AG04449 (cell line): ENCODE data around the gene EXOC6B.

Experiments
- CTCF ChIA-PET: fragments of 350-600 bp; formaldehyde crosslinking; extraction: SDS; loops from one replicate; lab custom pipeline; 2021; ENCODE audit warnings: antibody characterized with exemption; lab: Yijun Ruan, JAX
- POLR2A ChIA-PET: fragments of 400-600, 350-600 bp; formaldehyde crosslinking; extraction: SDS; loops from one replicate; lab custom pipeline; 2020; ENCODE audit warnings: antibody characterized with exemption, inconsistent platforms; lab: Yijun Ruan, JAX
- DNase-seq: peaks from one replicate; pipeline ENCODE4 v3.0.0-alpha.2; 2010; ENCODE audit warnings: low read depth, low spot score
- H3K4me3 ChIP-seq: 2 replicates; pipeline ENCODE4 v1.5.1; 2011; ENCODE audit warnings: low read depth, mild to moderate bottlenecking, control low read depth, low read length
- TF ChIP-seq, protein P1 (sequence below): IDR thresholded peaks from one replicate; pipeline ENCODE4 v1.5.1; 2011; ENCODE audit warnings: mild to moderate bottlenecking, moderate library complexity, low read length, control low read depth, inconsistent platforms; ENCODE audit not compliant: insufficient read depth; ENCODE audit errors: missing control alignments

The EXOC6B gene

DNA sequence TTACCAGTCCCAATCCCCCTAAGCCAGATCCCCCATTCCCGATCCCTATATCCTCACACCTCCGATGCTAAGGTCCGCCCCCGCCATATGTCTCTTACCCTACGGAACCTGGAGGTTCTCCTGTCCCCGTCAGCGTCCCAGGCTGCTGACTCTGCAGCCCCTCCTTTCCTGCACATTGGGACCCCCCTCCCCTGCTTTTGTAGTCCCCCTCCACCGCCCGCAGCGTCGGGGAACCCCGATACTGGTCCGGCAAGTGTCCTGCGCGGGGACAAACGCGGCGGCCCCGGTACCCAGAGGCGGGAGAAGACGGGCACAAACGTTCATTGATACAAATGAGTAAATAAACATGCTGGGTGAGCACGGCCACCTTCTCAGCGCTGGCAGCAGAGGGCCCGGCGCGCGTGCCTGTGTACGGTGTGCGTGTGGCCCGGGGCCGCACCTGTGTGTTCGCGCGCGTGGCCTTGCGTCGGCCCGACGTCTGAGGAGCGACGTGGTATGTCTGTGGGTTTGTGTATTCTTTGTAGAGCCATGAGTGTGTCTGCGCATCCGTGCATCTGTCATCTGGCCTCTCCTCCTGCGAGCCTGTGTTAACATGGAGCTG, 676.2 kb downstream of the EXOC6B start:
- H3K4me3 ChIP-seq: peak overlapping the region; percentile 54
- TF ChIP-seq, protein P1, sequence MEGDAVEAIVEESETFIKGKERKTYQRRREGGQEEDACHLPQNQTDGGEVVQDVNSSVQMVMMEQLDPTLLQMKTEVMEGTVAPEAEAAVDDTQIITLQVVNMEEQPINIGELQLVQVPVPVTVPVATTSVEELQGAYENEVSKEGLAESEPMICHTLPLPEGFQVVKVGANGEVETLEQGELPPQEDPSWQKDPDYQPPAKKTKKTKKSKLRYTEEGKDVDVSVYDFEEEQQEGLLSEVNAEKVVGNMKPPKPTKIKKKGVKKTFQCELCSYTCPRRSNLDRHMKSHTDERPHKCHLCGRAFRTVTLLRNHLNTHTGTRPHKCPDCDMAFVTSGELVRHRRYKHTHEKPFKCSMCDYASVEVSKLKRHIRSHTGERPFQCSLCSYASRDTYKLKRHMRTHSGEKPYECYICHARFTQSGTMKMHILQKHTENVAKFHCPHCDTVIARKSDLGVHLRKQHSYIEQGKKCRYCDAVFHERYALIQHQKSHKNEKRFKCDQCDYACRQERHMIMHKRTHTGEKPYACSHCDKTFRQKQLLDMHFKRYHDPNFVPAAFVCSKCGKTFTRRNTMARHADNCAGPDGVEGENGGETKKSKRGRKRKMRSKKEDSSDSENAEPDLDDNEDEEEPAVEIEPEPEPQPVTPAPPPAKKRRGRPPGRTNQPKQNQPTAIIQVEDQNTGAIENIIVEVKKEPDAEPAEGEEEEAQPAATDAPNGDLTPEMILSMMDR: no peak
- ChIA-PET POLR2A (no interaction called here), CTCF (interaction anchor here (0.6 to 10.9 kb wide), 62 partner anchors 8 to 620 kb away, joined by 3 to 322 read pairs (median 4); no protein-coding TSS in a partner anchor)
- DNase-seq: no peak

DNA sequence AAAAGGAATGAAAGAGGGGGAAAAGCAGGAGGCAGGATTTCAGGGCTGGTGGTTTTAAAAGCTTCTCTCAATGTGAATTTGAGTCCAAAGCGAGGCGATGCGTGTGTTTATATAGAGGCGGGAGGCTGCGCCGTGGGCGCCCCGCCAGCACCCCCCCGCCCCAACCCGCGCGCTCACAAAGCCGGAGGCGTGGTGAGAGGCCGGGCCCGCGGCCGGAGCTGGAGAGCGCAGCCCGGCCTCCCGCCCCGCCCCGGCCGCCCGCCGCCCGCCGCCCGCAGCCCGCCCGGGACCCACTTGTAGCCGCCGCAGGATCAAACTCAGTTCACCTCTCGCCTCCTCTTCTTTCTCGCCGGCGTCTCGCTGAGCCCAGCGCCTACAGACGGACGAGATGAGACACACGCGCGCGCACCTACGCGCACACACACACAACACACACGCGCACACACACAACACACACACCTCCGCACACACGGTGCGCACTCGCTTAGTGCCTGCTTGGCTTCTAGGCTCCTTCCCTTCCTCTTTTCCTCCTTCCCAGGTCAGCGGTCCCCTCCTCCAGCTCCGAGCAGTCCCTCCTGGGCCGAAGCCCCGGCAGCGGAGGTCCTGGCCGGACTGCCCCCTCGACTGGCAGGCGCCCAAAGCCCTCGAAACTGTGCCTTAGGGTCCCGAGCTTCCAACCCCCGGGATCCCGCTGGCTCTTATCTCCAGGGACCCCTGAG, 676.8 kb downstream of the EXOC6B start:
- CTCF ChIA-PET: interaction anchor here (0.6 to 10.9 kb wide), 24 partner anchors 9 to 600 kb away, joined by 3 to 322 read pairs (median 6); no protein-coding TSS in a partner anchor
- H3K4me3 ChIP-seq: peak overlapping the region; percentile 54
- TF ChIP-seq, protein P1: no peak
- no peak for DNase-seq
- POLR2A ChIA-PET: no interaction called here

DNA sequence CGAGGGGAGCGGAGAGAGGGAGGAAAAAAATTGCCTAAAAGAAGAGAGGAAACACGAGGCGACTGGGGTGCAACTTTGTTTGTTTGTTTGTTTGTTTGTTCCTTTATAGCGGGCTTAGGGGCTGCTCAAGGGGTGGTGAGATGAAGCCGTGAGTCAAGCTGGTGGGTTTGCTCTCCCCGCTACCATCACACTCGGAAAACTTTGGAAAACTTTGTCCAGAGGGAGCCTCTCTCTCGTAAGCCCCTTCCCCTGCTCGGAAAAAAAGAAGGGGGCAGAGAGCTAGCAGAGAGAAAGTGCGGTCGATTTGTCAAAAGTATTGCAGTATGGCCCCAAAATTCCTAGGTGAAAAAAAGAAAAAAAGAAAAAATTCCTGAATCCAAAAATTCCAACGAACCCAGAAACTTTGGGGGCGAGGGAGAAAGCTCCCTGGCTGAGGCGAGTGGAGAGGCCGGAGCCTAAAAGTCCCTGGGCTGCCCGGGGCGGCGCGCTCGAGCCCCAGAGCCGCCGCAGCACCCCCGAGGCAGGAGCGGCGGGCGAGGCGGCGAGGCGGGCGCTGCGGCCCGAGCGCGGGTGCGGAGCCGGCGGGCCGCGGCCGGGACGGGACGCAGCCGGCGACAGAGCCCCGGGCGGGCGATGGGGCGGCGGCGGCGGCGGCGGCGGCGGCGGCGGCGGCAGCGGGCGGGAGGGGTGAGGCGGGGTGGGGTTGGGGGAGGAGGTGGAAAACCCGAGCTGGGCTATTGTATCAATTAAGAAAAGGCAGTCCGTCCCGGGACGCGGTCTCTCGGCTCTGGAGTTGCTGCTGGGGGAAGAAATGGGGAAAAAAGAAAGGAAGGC, 677.6 kb downstream of the EXOC6B start:
- POLR2A ChIA-PET: no interaction called here
- DNase-seq: no peak
- peak overlapping the region; percentile 54 for H3K4me3 ChIP-seq
- CTCF ChIA-PET: interaction anchor here (0.6 to 10.9 kb wide), 12 partner anchors 11 to 599 kb away, joined by 3 to 322 read pairs (median 12); no protein-coding TSS in a partner anchor
- TF ChIP-seq, protein P1: no peak

DNA sequence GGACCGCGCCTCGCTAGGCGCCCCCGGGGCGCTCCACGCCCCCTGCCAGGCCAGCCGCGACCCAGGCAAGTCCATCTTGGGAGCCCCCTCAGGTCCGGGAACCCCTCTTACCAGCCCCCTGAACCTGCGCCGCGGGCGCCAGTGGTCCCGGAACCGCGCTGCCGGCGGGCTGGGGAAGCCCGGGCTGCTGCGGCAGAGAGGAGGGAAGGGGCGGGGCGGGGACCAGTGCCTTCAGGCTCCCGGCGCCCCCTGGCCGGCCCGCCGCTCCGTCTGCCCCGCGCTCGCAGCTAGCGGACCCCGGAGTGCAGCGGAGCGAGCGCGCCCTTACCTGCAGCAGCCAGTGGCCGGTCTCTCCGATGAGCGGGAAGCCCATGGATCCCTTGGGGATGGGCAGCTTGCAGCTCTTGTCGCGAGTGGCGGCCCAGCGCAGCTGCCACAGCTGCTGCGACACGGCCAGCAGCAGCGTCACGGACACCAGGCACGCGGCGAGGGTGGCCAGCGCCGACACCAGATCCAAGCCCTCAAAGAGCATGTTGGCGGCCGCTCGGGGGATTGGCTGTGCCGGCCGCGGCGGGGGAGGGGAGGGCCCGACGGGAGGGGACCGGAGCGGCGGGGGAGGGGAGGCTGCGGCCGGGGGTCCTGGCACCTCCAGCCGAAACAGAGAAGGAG, 678.4 kb downstream of the EXOC6B start, which contains the start of gene CYP26B1:
Gene CYP26B1 (minus strand): TSS at position 560 of the 669 bp plus-strand sequence. CDS start 28 bp downstream, at position 532.
- H3K4me3 ChIP-seq: peak within 1 kb of the TSS; percentile 54
- no peak for DNase-seq
- TF ChIP-seq, protein P1: no peak
- ChIA-PET POLR2A (no interaction called here), CTCF (interaction anchor here (0.6 to 10.9 kb wide), 7 partner anchors 10 to 716 kb away, joined by 3 to 322 read pairs (median 8); no protein-coding TSS in a partner anchor)

DNA sequence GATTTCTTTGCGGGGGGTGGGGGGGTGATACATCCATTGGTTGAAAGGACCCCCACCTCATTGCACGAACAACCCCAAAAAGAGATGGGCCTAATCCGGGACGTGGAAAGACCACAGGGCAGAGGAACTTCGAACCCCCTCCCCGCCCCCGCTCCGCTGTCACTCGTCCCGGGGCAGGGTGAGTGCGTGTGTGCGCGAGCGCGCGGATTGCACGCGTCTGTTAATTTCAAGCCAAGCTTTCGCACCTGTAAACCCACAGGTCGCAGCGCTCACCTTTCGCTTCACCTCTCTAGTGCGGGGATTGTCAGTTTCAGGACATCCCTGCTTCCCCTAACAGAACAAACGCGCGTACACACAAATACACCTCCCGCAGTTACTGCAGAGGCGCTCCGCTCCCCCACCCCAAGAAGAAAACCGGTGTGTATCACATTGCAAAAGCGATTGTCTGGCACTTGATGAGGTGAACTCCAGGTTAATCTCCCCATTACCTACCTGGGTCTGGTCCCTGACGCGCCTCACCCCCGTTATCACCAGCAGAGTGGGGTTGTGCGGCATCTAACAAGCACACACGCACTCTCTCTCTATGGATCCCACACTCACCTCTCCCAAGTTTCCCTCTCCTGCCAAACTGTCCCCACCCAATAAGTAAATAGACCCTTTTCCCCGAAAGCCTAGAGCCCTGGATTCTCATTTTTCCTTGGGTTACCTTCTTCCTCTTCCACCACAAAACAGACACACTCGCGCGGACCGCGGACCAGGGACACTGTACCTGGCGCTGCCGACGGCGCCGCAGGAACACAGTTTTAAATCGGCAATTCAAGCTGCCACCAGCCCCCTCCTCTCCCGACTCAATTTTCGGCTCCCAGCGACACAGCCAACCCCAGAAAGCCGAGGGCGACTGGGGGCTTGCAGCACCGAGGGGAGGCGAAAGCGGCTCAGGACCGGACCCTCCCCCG, 679.2 kb downstream of the EXOC6B start:
- DNase-seq: no peak
- TF ChIP-seq, protein P1: no peak
- CTCF ChIA-PET: interaction anchor here (0.6 to 7.2 kb wide), 5 partner anchors 9 to 715 kb away, joined by 3 to 119 read pairs (median 8); no protein-coding TSS in a partner anchor
- POLR2A ChIA-PET: no interaction called here
- H3K4me3 ChIP-seq: no peak overlapping the region
